NCI-H82 treated with DMSO at 0.1 percent for 48 hours (cell line): ENCODE data around the gene TMEM217.

Experiments
- DNase-seq: peaks from one replicate; lab custom pipeline; 2025; ENCODE audit not compliant: unreplicated experiment; lab: John Stamatoyannopoulos, UW

Gene TMEM217

DNA sequence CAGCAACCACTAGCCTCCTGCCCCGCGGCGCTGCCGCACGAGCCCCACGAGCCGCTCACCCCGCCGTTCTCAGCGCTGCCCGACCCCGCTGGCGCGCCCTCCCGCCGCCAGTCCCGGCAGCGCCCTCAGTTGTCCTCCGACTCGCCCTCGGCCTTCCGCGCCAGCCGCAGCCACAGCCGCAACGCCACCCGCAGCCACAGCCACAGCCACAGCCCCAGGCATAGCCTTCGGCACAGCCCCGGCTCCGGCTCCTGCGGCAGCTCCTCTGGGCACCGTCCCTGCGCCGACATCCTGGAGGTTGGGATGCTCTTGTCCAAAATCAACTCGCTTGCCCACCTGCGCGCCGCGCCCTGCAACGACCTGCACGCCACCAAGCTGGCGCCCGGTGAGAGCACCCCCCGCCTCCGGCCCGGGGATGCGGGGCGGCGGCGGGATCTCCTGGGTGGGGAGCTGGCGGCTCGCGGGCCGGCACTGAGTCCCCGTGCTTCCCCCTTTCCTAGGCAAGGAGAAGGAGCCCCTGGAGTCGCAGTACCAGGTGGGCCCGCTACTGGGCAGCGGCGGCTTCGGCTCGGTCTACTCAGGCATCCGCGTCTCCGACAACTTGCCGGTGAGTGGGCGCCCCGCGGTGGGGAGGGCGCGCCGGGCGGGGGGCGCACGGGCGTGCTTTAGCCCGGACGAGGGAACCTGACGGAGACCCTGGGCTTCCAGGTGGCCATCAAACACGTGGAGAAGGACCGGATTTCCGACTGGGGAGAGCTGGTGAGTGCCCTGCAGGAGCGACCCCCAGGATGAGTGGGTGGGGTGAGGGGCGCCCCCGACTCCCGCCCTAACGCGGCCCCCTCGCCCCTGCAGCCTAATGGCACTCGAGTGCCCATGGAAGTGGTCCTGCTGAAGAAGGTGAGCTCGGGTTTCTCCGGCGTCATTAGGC, 87.4 kb downstream of the TMEM217 start:
- DNase-seq, result peak; percentile 26

DNA sequence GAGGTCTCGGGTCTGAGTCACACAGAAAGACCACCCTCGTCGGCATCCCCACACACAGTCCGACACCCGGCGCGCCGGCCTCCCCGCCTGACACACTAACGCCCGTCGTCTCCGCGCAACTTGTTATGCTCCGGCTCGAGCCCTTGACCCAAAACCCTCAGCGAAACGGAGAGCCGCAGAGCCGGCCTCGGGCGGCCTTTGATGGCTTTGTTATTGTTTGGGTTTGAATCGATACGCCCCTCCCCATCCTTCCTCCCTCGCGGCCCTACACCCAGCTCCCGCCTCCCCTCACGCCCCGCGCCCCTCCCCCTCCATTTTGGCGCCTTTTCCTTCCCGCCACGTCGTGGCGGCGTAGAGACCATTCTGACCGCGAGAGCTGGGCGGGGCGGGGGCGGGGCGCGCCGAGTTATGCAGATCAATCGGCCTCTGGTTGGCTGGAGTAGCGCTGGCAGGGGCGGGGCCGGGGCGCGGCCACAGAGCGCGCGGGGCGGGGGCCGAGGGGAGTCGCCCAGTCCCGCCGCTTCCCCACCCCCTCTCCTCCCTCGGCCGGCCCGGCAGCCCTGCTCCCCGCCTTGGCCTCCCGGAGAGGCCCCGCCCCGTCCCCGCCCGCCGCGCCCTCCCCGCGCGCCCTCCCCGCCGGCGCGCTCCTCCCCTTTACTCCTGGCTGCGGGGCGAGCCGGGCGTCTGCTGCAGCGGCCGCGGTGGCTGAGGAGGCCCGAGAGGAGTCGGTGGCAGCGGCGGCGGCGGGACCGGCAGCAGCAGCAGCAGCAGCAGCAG, 88.3 kb downstream of the TMEM217 start, which contains the start of gene PIM1:
PIM1 (plus strand) TSS at position 657 of the 777 bp plus-strand sequence. CDS start 424 bp downstream, outside the sequence.
- DNase-seq, result peak; percentile 96

DNA sequence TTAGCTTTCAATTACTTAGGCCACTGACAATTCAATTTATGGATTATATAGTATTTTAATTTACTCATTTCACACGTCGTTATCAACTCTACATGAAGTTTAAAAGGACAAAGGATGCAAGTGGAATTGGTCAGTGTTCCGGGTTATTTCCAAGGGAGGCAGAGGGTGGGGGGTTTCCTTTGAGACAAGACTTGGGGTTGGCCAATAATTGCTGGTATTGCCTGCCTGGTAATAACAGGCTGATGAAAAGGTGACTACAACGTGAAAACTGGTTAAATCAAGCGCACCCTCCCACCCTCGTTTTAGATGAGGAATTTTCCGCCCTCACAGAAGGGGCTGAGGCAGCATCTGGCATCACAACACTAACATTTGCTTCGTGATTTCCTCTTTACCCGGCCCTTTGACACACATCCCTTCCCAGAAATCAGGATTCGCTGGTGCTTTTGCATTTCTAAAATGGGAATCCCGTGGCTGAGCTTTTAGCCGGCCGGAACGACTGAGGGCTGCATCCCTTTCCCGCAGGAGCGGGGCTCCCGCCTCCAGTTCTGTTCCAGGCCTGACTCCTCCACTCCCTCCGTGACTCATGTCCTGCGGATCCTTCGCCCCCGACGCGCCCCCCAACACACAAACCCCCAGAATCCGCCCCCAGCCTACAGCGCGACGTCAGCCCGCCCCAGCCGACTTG, 89.0 kb downstream of the TMEM217 start:
- DNase-seq, result no peak

DNA sequence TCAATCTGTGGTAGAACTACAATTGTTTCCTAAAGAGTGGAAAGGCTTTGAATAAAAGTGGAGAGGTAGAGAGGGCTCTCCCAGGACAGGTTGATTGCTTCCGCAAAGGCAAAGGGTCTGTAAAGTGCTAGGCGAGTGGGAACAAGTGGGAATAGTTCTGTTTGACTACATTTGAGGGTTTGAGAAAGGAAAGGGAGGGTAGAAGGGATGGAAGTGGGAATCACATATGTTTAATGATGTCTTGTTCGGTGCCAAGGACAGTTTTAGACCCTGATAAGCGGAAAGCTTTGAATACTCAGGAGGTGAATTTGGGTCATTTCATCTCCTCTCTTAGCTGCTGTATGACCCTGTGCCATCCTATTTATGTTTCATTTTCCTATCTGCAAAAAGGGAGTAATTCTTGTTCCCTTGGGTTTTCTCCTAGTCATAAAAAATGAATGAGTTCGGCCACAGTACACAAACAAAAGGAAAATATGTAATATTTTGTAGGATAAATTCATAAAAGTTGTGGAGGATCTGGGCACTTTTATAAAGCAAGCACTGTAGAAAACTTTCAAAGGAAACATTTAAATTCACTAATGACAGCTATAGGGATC, 89.7 kb downstream of the TMEM217 start:
- no peak for DNase-seq

DNA sequence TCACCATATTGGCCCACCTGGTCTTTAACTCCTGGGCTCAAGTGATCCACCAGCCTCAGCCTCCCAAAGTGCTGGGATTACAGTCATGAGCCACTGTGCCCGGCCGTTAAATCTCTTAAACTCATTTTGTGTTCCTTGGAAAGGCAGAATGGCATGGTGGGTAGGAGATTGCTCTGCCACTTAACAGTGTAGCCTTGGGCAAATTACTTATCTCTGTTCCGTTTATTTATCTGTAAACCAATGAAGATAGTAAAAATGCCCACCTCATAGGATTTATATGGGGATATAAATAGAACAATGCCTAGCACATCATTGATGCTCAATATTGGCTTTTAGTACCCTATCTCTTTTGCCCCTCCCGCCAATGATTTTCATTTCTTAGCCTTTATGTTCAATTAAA, 95.2 kb downstream of the TMEM217 start:
- DNase-seq, result no peak
